ACC112 (cell line): Measurements from ENCODE around the gene KCNIP4.

Experiments
- H2AFZ ChIP-seq: fragments of 200-600 bp; sonication (generic); one replicate; pipeline ENCODE4 v1.6.0; 2017; ENCODE audit warnings: antibody characterized with exemption, low read length; ENCODE audit not compliant: unreplicated experiment
- H3K27ac ChIP-seq: fragments of 200-600 bp; sonication (generic); 2 replicates; pipeline ENCODE4 v1.5.1; 2014; ENCODE audit warnings: low read depth, mild to moderate bottlenecking, antibody characterized with exemption, low read length, moderate library complexity
- H3K27me3 ChIP-seq: fragments of 200-600 bp; sonication (generic); 2 replicates; pipeline ENCODE4 v1.6.1; 2014; ENCODE audit warnings: mild to moderate bottlenecking, antibody characterized with exemption, low read length, moderate library complexity, mixed read lengths; ENCODE audit not compliant: insufficient read depth
- H3K36me3 ChIP-seq: fragments of 200-600 bp; sonication (generic); 2 replicates; pipeline ENCODE4 v1.6.1; 2016; ENCODE audit warnings: mild to moderate bottlenecking, antibody characterized with exemption, low read length, moderate library complexity, mixed read lengths; ENCODE audit not compliant: insufficient read depth
- H3K4me1 ChIP-seq: fragments of 200-600 bp; sonication (generic); one replicate; pipeline ENCODE4 v1.6.1; 2016; ENCODE audit warnings: low read length, mixed read lengths; ENCODE audit not compliant: insufficient read depth, unreplicated experiment, control insufficient read depth
- H3K4me3 ChIP-seq: fragments of 200-600 bp; sonication (generic); 2 replicates; pipeline ENCODE4 v1.5.1; 2014; ENCODE audit warnings: mild to moderate bottlenecking, low read depth, low read length
- H3K79me2 ChIP-seq: fragments of 200-600 bp; sonication (generic); one replicate; pipeline ENCODE4 v1.6.0; 2016; ENCODE audit warnings: low read length; ENCODE audit not compliant: control insufficient read depth, unreplicated experiment, insufficient read depth

Gene KCNIP4

DNA sequence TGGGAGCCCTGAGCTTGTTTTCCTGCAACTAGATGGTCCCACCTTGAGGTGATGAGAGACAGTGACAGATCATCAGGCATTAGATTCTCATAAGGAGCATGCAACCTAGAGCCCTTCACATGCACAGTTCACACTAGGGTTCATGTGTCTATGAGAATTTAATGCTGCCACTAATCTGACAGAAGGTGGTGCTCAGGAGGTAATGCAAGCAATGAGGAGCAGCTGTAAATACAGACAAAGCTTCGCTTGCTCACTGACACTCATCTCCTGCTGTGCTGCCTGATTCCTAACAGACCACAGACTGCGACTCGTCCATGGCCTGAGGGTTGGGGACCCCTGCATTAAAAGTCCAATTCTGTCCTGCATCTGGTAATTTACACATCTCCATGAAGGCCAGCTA lies 141.6 kb downstream of the KCNIP4 start:
- H3K27ac ChIP-seq: no peak overlapping the region
- no peaks in the 10 kb centered on the region for H3K79me2 ChIP-seq
- H2AFZ ChIP-seq: no peak overlapping the region
- no peaks in the 10 kb centered on the region for H3K27me3 ChIP-seq
- peaks cover 25% of the 10 kb centered on the region for H3K4me1 ChIP-seq
- no peaks in the 10 kb centered on the region for H3K36me3 ChIP-seq
- no peak overlapping the region for H3K4me3 ChIP-seq

DNA sequence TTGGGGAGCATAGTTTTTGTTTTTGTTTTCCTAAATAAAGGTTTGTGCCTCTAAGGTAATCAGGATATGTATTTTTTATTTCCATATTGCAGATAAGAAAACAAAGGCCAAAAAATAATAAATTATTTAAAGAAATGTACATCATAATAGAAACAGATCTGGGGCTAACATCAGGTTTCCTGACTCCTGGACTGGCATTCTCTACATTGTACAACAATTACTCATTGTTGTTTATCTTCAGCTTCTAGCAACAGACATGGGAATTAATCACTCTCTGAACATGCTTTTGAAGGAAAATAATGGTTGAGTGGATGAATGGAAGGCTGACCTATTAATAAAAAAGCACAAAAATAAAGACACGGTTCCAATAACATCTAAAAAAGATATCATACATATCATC lies 146.2 kb downstream of the KCNIP4 start:
- H3K27me3 ChIP-seq: no peaks in the 10 kb centered on the region
- peak overlapping the region; percentile 32 for H2AFZ ChIP-seq
- no peaks in the 10 kb centered on the region for H3K79me2 ChIP-seq
- peaks cover 12% of the 10 kb centered on the region for H3K4me1 ChIP-seq
- H3K36me3 ChIP-seq: no peaks in the 10 kb centered on the region
- H3K4me3 ChIP-seq: no peak overlapping the region
- peak overlapping the region; percentile 88 for H3K27ac ChIP-seq

DNA sequence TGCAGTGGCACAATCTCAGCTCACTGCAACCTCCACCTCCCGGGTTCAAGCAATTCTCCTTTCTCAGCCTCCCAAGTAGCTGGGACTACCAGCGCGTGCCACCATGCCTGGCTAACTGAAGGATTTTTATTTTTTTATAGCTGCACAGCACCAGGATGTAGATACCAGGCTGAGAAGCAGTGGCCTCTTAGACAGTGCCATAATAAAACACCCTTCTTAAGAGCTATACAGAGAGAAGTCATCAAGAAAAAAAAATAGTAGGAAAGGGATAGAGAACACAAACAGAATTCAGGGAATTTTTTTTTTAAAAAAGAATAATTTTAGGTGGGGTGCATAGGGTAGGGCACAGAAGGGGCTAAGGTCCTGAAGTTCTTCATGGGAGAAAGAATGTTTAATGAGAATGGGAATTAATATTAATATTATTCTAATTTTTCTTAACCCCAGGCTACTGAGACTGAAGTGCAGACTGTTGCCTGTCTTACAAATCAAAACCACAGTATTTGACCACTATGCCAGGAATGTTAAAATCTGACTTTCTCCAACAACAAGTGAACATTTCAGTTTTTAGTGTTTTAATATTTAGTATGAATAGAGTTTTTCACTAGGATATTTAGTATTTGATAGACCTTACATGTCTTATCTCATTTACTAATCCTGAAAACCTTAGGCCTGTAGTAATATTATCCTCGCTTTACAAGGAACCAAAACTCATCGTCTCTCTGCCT lies 146.7 kb downstream of the KCNIP4 start:
- no peaks in the 10 kb centered on the region for H3K36me3 ChIP-seq
- H3K27ac ChIP-seq: peak overlapping the region; percentile 88
- no peaks in the 10 kb centered on the region for H3K79me2 ChIP-seq
- H2AFZ ChIP-seq: peak overlapping the region; percentile 32
- peaks cover 12% of the 10 kb centered on the region for H3K4me1 ChIP-seq
- no peaks in the 10 kb centered on the region for H3K27me3 ChIP-seq
- H3K4me3 ChIP-seq: no peak overlapping the region

- H3K79me2 ChIP-seq: no peaks in the 10 kb centered on the region
- H2AFZ ChIP-seq: peak overlapping the region; percentile 12
- H3K27me3 ChIP-seq: no peaks in the 10 kb centered on the region
- H3K4me1 ChIP-seq: peaks cover 6% of the 10 kb centered on the region
- no peak overlapping the region for H3K4me3 ChIP-seq
- H3K27ac ChIP-seq: no peak overlapping the region
- H3K36me3 ChIP-seq: no peaks in the 10 kb centered on the region
Measured at GRCh38 chr4:21795091-21795490, 153.5 kb downstream of the KCNIP4 start.

DNA sequence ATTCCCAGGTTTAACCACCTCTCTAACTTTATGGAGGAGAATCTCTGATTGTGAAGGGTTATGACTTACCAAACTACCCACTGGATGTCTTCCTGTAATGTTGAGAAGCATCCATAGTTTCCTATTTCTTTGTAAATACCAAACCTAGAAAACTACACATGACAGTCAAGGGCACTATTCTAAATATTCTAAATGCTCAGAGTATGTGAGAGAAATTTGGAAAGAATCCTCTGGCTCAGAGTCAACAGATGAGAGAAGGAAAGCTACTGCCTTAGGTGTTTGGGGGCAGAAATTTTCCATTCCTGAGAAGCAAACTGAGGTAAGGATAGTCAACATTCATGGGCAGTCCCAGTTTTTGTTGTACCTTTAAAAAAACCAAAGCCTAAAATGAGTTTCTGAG lies 155.8 kb downstream of the KCNIP4 start:
- H2AFZ ChIP-seq: no peak overlapping the region
- no peaks in the 10 kb centered on the region for H3K79me2 ChIP-seq
- peaks cover 6% of the 10 kb centered on the region for H3K4me1 ChIP-seq
- H3K27ac ChIP-seq: no peak overlapping the region
- H3K27me3 ChIP-seq: no peaks in the 10 kb centered on the region
- no peaks in the 10 kb centered on the region for H3K36me3 ChIP-seq
- H3K4me3 ChIP-seq: no peak overlapping the region

- no peaks in the 10 kb centered on the region for H3K36me3 ChIP-seq
- no peaks in the 10 kb centered on the region for H3K79me2 ChIP-seq
- peaks cover 6% of the 10 kb centered on the region for H3K4me1 ChIP-seq
- H3K27me3 ChIP-seq: no peaks in the 10 kb centered on the region
- H3K27ac ChIP-seq: peak overlapping the region; percentile 28; the same call in 1 of the 2 replicates
- no peak overlapping the region for H3K4me3 ChIP-seq
- peak overlapping the region; percentile 26 for H2AFZ ChIP-seq
Measured at GRCh38 chr4:21790438-21791029, 158.0 kb downstream of the KCNIP4 start.

GRCh38 chr4:21780148-21780547 lies 168.4 kb downstream of the KCNIP4 start:
- Histone ChIP-seq H3K4me3 (no peak overlapping the region), H3K27me3 (no peaks in the 10 kb centered on the region), H3K27ac (no peak overlapping the region), H3K4me1 (peaks cover 14% of the 10 kb centered on the region), H3K79me2 (no peaks in the 10 kb centered on the region), H2AFZ (no peak overlapping the region), H3K36me3 (no peaks in the 10 kb centered on the region)

- no peaks in the 10 kb centered on the region for H3K36me3 ChIP-seq
- H3K27ac ChIP-seq: no peak overlapping the region
- H3K79me2 ChIP-seq: no peaks in the 10 kb centered on the region
- no peak overlapping the region for H2AFZ ChIP-seq
- H3K4me1 ChIP-seq: peaks cover 14% of the 10 kb centered on the region
- no peak overlapping the region for H3K4me3 ChIP-seq
- no peaks in the 10 kb centered on the region for H3K27me3 ChIP-seq
Measured at GRCh38 chr4:21778702-21779101, 169.9 kb downstream of the KCNIP4 start.

- H3K27ac ChIP-seq: no peak overlapping the region
- no peaks in the 10 kb centered on the region for H3K36me3 ChIP-seq
- H3K27me3 ChIP-seq: no peaks in the 10 kb centered on the region
- no peak overlapping the region for H2AFZ ChIP-seq
- peaks cover 10% of the 10 kb centered on the region for H3K4me1 ChIP-seq
- H3K4me3 ChIP-seq: no peak overlapping the region
- no peaks in the 10 kb centered on the region for H3K79me2 ChIP-seq
Measured at GRCh38 chr4:21775703-21776102, 172.9 kb downstream of the KCNIP4 start.

- Histone ChIP-seq H3K27ac (peak overlapping the region; percentile 74), H3K36me3 (no peaks in the 10 kb centered on the region), H3K79me2 (no peaks in the 10 kb centered on the region), H2AFZ (no peak overlapping the region), H3K27me3 (no peaks in the 10 kb centered on the region), H3K4me3 (no peak overlapping the region), H3K4me1 (peaks cover 7% of the 10 kb centered on the region)
Measured at GRCh38 chr4:21769404-21770147, 179.0 kb downstream of the KCNIP4 start.
